ENCODE data around the gene XYLT2. TPM values are rescaled to one million over a fixed set of nuclear protein-coding genes. Genes with fewer than 3 reads are reported as not detected.
"Not testable (repeated sequence)": the region's sequence is repeated elsewhere in the genome, so short reads cannot be mapped to it uniquely, and the experiment has no call there.

XYLT2 gene
- total RNA-seq, 1 donor from 2014 or later, result 12.2 TPM

DNA sequence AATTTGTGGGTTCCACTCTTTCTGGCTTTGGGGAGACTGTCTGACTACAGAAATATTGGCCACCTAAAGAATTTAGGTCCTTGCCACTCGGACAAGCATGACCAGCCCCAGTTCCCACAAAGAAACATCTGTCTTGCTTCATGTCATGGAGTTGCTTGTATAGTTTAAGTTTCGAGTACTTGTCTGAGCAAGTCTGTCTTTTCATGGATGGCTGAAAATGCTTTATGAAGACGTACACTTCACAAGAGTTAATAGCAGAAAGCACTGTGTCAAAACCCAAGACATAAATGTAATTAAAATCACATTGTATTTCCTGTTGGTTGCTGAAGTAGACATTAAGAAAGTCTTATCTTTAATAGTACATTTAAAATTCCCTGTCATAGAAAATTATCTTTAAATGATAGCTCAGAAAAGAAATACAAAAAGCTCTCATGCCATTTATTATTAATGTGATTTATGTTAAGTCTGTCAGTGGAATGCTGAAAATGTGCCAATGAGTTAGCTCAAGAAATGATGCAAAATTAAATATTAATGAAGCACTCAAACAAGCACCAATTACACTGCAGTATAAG lies 29.8 kb upstream of the XYLT2 start:
- Histone ChIP-seq H3K79me2 (ENCODE audit: low read depth) (no peaks in the 10 kb centered on the region), H3K27ac (no peak overlapping the region), H3K27me3 (no peaks in the 10 kb centered on the region), H3K4me1 (no peaks in the 10 kb centered on the region), H2AFZ (replicated peaks) (no peak overlapping the region), H3F3A (ENCODE audit: low read depth) (no peaks in the 10 kb centered on the region), H3K4me3 (no peak overlapping the region), H3K9me3 (ENCODE audit: low read depth) (no peaks in the 10 kb centered on the region), H3K4me2 (no peak overlapping the region), H3K9ac (no peak overlapping the region), H4K20me1 (ENCODE audit: low read depth) (no peaks in the 10 kb centered on the region), H3K36me3 (no peaks in the 10 kb centered on the region)
- Mint-ChIP-seq H3K27me3 (ENCODE audit: insufficient read depth, low read depth) (peaks cover 6% of the 10 kb centered on the region), H3K4me3 (no peak overlapping the region), H3K9me3 (no peaks in the 10 kb centered on the region), H3K4me1 (peaks cover 13% of the 10 kb centered on the region), H3K36me3 (no peaks in the 10 kb centered on the region), H3K27ac (no peak overlapping the region)
- no peak for TF ChIP-seq EZH2 (IDR thresholded peaks at IDR 0.05)
- no peak for TF ChIP-seq EZH2phosphoT487 (IDR thresholded peaks at IDR 0.05)
- DNase-seq (ENCODE audit: low spot score), result no peak

- not testable (repeated sequence) for H3K4me3 Mint-ChIP-seq; H3K36me3 ChIP-seq; H3K4me3 ChIP-seq; H4K20me1 ChIP-seq (ENCODE audit: low read depth); H3K9me3 Mint-ChIP-seq; H2AFZ ChIP-seq (replicated peaks); H3F3A ChIP-seq (ENCODE audit: low read depth); H3K9me3 ChIP-seq (ENCODE audit: low read depth); H3K79me2 ChIP-seq (ENCODE audit: low read depth); H3K9ac ChIP-seq; H3K27me3 ChIP-seq; H3K4me1 Mint-ChIP-seq; H3K27ac Mint-ChIP-seq; H3K4me2 ChIP-seq; H3K27me3 Mint-ChIP-seq (ENCODE audit: insufficient read depth, low read depth); H3K27ac ChIP-seq; DNase-seq (ENCODE audit: low spot score); H3K36me3 Mint-ChIP-seq; H3K4me1 ChIP-seq
Measured at GRCh38 chr17:50316660-50317059, 29.3 kb upstream of the XYLT2 start.

DNA sequence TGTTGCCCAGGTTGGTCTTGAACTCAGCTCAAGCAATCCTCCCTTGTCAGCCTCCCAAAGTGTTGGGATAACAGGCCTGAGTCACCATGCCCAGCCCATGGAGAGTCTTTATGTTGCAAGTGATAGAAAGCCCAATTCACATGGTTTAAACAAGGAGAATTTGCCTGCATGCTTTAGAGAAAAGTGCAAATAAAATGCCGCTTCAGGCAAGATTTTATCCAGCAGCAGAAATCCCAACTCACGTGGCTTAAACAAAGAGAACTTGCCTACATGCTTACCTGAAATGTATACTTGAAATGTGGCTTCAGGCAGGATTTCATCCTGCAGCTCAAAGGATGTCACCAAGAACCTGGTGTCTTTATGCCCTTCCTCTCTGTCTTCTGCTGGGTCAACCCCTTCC lies 28.8 kb upstream of the XYLT2 start:
- Histone ChIP-seq H2AFZ (replicated peaks) (no peak overlapping the region), H3K9me3 (ENCODE audit: low read depth) (no peaks in the 10 kb centered on the region), H3K4me2 (no peak overlapping the region), H3K9ac (no peak overlapping the region), H3K27ac (no peak overlapping the region), H4K20me1 (ENCODE audit: low read depth) (no peaks in the 10 kb centered on the region), H3K27me3 (no peaks in the 10 kb centered on the region), H3K36me3 (no peaks in the 10 kb centered on the region), H3F3A (ENCODE audit: low read depth) (no peaks in the 10 kb centered on the region), H3K4me1 (no peaks in the 10 kb centered on the region), H3K79me2 (ENCODE audit: low read depth) (no peaks in the 10 kb centered on the region), H3K4me3 (no peak overlapping the region)
- peaks cover 6% of the 10 kb centered on the region for H3K27me3 Mint-ChIP-seq (ENCODE audit: insufficient read depth, low read depth)
- no peak overlapping the region for H3K27ac Mint-ChIP-seq
- H3K4me1 Mint-ChIP-seq, result peaks cover 8% of the 10 kb centered on the region
- DNase-seq (ENCODE audit: low spot score), result no peak
- no peaks in the 10 kb centered on the region for H3K9me3 Mint-ChIP-seq
- H3K36me3 Mint-ChIP-seq, result no peaks in the 10 kb centered on the region
- no peak overlapping the region for H3K4me3 Mint-ChIP-seq
- TF ChIP-seq, protein P1, sequence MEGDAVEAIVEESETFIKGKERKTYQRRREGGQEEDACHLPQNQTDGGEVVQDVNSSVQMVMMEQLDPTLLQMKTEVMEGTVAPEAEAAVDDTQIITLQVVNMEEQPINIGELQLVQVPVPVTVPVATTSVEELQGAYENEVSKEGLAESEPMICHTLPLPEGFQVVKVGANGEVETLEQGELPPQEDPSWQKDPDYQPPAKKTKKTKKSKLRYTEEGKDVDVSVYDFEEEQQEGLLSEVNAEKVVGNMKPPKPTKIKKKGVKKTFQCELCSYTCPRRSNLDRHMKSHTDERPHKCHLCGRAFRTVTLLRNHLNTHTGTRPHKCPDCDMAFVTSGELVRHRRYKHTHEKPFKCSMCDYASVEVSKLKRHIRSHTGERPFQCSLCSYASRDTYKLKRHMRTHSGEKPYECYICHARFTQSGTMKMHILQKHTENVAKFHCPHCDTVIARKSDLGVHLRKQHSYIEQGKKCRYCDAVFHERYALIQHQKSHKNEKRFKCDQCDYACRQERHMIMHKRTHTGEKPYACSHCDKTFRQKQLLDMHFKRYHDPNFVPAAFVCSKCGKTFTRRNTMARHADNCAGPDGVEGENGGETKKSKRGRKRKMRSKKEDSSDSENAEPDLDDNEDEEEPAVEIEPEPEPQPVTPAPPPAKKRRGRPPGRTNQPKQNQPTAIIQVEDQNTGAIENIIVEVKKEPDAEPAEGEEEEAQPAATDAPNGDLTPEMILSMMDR (IDR thresholded peaks at IDR 0.05), result no peak
- TF ChIP-seq EZH2phosphoT487 (IDR thresholded peaks at IDR 0.05) (no peak), EZH2 (IDR thresholded peaks at IDR 0.05) (no peak)

DNA sequence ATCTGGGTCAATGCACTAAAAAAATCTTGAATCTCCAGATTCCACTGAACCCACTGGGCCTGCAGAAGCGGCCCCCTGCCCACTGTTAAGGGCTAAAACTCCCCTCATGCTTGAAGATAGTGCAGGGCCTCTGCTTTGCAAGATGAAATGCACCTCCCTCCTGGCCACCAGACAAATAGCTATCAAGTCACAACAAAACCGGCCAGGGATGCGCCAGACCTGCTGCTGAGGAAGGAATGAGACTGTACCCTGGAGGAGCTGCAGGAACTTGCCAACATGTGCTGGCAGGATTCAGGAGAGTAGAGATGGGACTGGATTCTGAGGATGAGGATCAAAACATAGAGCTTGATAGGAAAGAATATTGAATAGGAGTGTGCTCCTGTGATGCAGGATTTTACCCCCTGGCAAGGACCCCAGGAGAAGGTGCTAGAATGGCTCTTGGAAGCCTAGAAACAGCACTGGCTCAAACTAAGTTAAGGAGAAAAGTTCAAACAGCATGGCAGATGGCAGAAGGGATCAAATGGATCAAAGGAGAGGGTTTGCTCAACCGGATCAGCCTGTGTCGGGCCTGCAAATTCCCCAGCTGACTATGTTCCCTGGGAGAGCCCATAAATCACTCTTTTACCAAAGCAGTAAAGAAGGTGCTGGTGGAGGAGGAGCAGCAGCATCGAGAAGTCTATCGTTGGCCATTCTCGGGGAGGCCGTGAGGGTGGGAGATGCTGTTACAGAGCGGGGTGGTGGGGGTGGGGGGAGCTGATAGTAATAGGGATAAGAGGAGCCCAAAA lies 27.2 kb upstream of the XYLT2 start:
- no peaks in the 10 kb centered on the region for H3K4me1 ChIP-seq
- H3K4me1 Mint-ChIP-seq, result peaks cover 5% of the 10 kb centered on the region
- no peaks in the 10 kb centered on the region for H3K9me3 ChIP-seq (ENCODE audit: low read depth)
- H3K4me3 ChIP-seq, result no peak overlapping the region
- H3K27me3 Mint-ChIP-seq (ENCODE audit: insufficient read depth, low read depth), result peaks cover 6% of the 10 kb centered on the region
- H3K27me3 ChIP-seq, result no peaks in the 10 kb centered on the region
- TF ChIP-seq EZH2phosphoT487 (IDR thresholded peaks at IDR 0.05) (no peak), EZH2 (IDR thresholded peaks at IDR 0.05) (no peak)
- TF ChIP-seq, protein P1 (IDR thresholded peaks at IDR 0.05), result no peak
- H3K4me3 Mint-ChIP-seq, result no peak overlapping the region
- no peaks in the 10 kb centered on the region for H4K20me1 ChIP-seq (ENCODE audit: low read depth)
- H3F3A ChIP-seq (ENCODE audit: low read depth), result no peaks in the 10 kb centered on the region
- no peak overlapping the region for H3K27ac Mint-ChIP-seq
- H3K4me2 ChIP-seq, result no peak overlapping the region
- no peaks in the 10 kb centered on the region for H3K79me2 ChIP-seq (ENCODE audit: low read depth)
- no peaks in the 10 kb centered on the region for H3K9me3 Mint-ChIP-seq
- H3K36me3 Mint-ChIP-seq, result no peaks in the 10 kb centered on the region
- peak overlapping the region; percentile 37 for H2AFZ ChIP-seq (replicated peaks)
- no peak for DNase-seq (ENCODE audit: low spot score)
- H3K27ac ChIP-seq, result no peak overlapping the region
- H3K36me3 ChIP-seq, result no peaks in the 10 kb centered on the region
- no peak overlapping the region for H3K9ac ChIP-seq
